Measurements from ENCODE around the gene PRR14L. TPM values are rescaled to one million over a fixed set of nuclear protein-coding genes. Genes with fewer than 3 reads are reported as not detected.
"Not testable (repeated sequence)": the region's sequence is repeated elsewhere in the genome, so short reads cannot be mapped to it uniquely, and the experiment has no call there.

The PRR14L gene
- 22.0 and 23.7 TPM in 2 replicates for total RNA-seq (2014; rRNA removed; shearing (Covaris generic))

- H3K4me1 ChIP-seq = peaks cover 14% of the 10 kb centered on the region; the same call in 1 of the 2 replicates
- DNase-seq = peak; percentile 95 to 96
- H3K36me3 ChIP-seq = peaks cover 2% of the 10 kb centered on the region; the same call in 1 of the 2 replicates
- H3K27ac ChIP-seq = peak within 1 kb of the TSS; percentile 74
- H3K9me3 ChIP-seq (replicated peaks) = no peaks in the 10 kb centered on the region
- peak within 1 kb of the TSS; percentile 86 for H3K4me3 ChIP-seq
- H3K27me3 ChIP-seq = no peaks in the 10 kb centered on the region
Observed at GRCh38 chr22:31749636-31750364, at the start of gene PRR14L. Gene PRR14L, minus strand, starts transcription at chr22:31750132. Its CDS starts 11,272 bp downstream, at chr22:31738860.

- not testable (repeated sequence) for H3K27me3 ChIP-seq; H3K9me3 ChIP-seq (replicated peaks); H3K27ac ChIP-seq; DNase-seq; H3K4me1 ChIP-seq; H3K4me3 ChIP-seq
- H3K36me3 ChIP-seq = peaks cover 18% of the 10 kb centered on the region
Observed at GRCh38 chr22:31799358-31799757, 49.4 kb upstream of the PRR14L start.

- DNase-seq = no peak
- Histone ChIP-seq H3K9me3 (replicated peaks) (no peaks in the 10 kb centered on the region), H3K27me3 (no peaks in the 10 kb centered on the region), H3K36me3 (peaks cover 17% of the 10 kb centered on the region), H3K4me1 (no peaks in the 10 kb centered on the region), H3K27ac (no peak overlapping the region), H3K4me3 (no peak overlapping the region)
Observed at GRCh38 chr22:31790240-31790639, 40.3 kb upstream of the PRR14L start.

- Histone ChIP-seq H3K36me3 (peaks cover 21% of the 10 kb centered on the region), H3K27ac (no peak overlapping the region), H3K9me3 (replicated peaks) (no peaks in the 10 kb centered on the region), H3K4me1 (no peaks in the 10 kb centered on the region), H3K4me3 (no peak overlapping the region), H3K27me3 (no peaks in the 10 kb centered on the region)
- no peak for DNase-seq
Observed at GRCh38 chr22:31789803-31790202, 39.9 kb upstream of the PRR14L start.

GRCh38 chr22:31776231-31776630 lies 26.3 kb upstream of the PRR14L start:
- H3K27ac ChIP-seq = no peak overlapping the region
- no peaks in the 10 kb centered on the region for H3K9me3 ChIP-seq (replicated peaks)
- DNase-seq = no peak
- no peaks in the 10 kb centered on the region for H3K27me3 ChIP-seq
- no peak overlapping the region for H3K4me3 ChIP-seq
- H3K36me3 ChIP-seq = peaks cover 8% of the 10 kb centered on the region
- H3K4me1 ChIP-seq = no peaks in the 10 kb centered on the region

GRCh38 chr22:31773416-31773815 lies 23.5 kb upstream of the PRR14L start:
- Histone ChIP-seq H3K4me1 (no peaks in the 10 kb centered on the region), H3K4me3 (no peak overlapping the region), H3K36me3 (peaks cover 10% of the 10 kb centered on the region), H3K27ac (no peak overlapping the region), H3K27me3 (no peaks in the 10 kb centered on the region), H3K9me3 (replicated peaks) (no peaks in the 10 kb centered on the region)
- DNase-seq = no peak

GRCh38 chr22:31768422-31769059 lies 18.6 kb upstream of the PRR14L start:
- Histone ChIP-seq H3K4me3 (no peak overlapping the region), H3K27me3 (no peaks in the 10 kb centered on the region), H3K9me3 (replicated peaks) (no peaks in the 10 kb centered on the region), H3K4me1 (no peaks in the 10 kb centered on the region), H3K27ac (no peak overlapping the region), H3K36me3 (peaks cover 23% of the 10 kb centered on the region)
- no peak for DNase-seq

- DNase-seq = no peak
- Histone ChIP-seq H3K27me3 (no peaks in the 10 kb centered on the region), H3K4me3 (no peak overlapping the region), H3K4me1 (no peaks in the 10 kb centered on the region), H3K27ac (no peak overlapping the region), H3K36me3 (peaks cover 23% of the 10 kb centered on the region), H3K9me3 (replicated peaks) (no peaks in the 10 kb centered on the region)
Observed at GRCh38 chr22:31764785-31765184, 14.9 kb upstream of the PRR14L start.

GRCh38 chr22:31758860-31759259 lies 8.9 kb upstream of the PRR14L start:
- H3K27ac ChIP-seq = not testable (repeated sequence)

GRCh38 chr22:31757265-31757664 lies 7.3 kb upstream of the PRR14L start:
- DNase-seq = no peak
- no peak overlapping the region for H3K4me3 ChIP-seq

More at GRCh38 chr22:31758860-31759259, 8.9 kb upstream of the PRR14L start:
- not testable (repeated sequence) for H3K36me3 ChIP-seq; DNase-seq; H3K27me3 ChIP-seq; H3K9me3 ChIP-seq (replicated peaks); H3K4me1 ChIP-seq; H3K4me3 ChIP-seq

GRCh38 chr22:31754813-31755212 lies 4.9 kb upstream of the PRR14L start:
- Histone ChIP-seq H3K4me1 (peaks cover 7% of the 10 kb centered on the region; the same call in 1 of the 2 replicates), H3K27me3 (no peaks in the 10 kb centered on the region), H3K4me3 (peak overlapping the region; percentile 67; the same call in 1 of the 2 replicates), H3K27ac (no peak overlapping the region), H3K9me3 (replicated peaks) (no peaks in the 10 kb centered on the region), H3K36me3 (no peaks in the 10 kb centered on the region)
- no peak for DNase-seq

More at GRCh38 chr22:31757265-31757664, 7.3 kb upstream of the PRR14L start:
- no peaks in the 10 kb centered on the region for H3K36me3 ChIP-seq
- H3K27ac ChIP-seq = no peak overlapping the region
- H3K4me1 ChIP-seq = peaks cover 5% of the 10 kb centered on the region; the same call in 1 of the 2 replicates
- H3K9me3 ChIP-seq (replicated peaks) = no peaks in the 10 kb centered on the region
- no peaks in the 10 kb centered on the region for H3K27me3 ChIP-seq

- peaks cover 9% of the 10 kb centered on the region; the same call in 1 of the 2 replicates for H3K4me1 ChIP-seq
- no peaks in the 10 kb centered on the region for H3K27me3 ChIP-seq
- H3K9me3 ChIP-seq (replicated peaks) = no peaks in the 10 kb centered on the region
- peak within 1 kb of the TSS; percentile 67 for H3K4me3 ChIP-seq
- H3K27ac ChIP-seq = peak within 1 kb of the TSS; percentile 86
- no peaks in the 10 kb centered on the region for H3K36me3 ChIP-seq
- DNase-seq = peak; percentile 94 to 96
Observed at GRCh38 chr22:31753634-31754501, 3.9 kb upstream of the PRR14L start, which contains the start of gene DEPDC5. Gene DEPDC5, plus strand, starts transcription at chr22:31754019. Its CDS starts 903 bp downstream, at chr22:31754922.

GRCh38 chr22:31753005-31753633 lies 3.2 kb upstream of the PRR14L start:
- DNase-seq = peak; percentile 86 to 87
- H3K4me3 ChIP-seq = peak overlapping the region; percentile 67
- H3K27me3 ChIP-seq = no peaks in the 10 kb centered on the region
- peaks cover 14% of the 10 kb centered on the region; the same call in 1 of the 2 replicates for H3K4me1 ChIP-seq
- H3K36me3 ChIP-seq = no peaks in the 10 kb centered on the region
- H3K9me3 ChIP-seq (replicated peaks) = no peaks in the 10 kb centered on the region
- peak overlapping the region; percentile 86 for H3K27ac ChIP-seq

All from SJCRH30 (cell line).